Muscle layer of duodenum (tissue), 2 donors: ENCODE results near the gene GSTA5.
"Not testable (repeated sequence)": the region's sequence is repeated elsewhere in the genome, so short reads cannot be mapped to it uniquely, and the experiment has no call there.

Source experiments
- H3K27ac ChIP-seq: one replicate; pipeline ENCODE4 v1.7.0; 2013; ENCODE audit warnings: mild to moderate bottlenecking, low read length
- H3K27me3 ChIP-seq: one replicate; pipeline ENCODE4 v1.7.0; 2013; ENCODE audit warnings: low read depth, mild to moderate bottlenecking, control low read depth, low read length
- H3K36me3 ChIP-seq, 2 donors: one replicate each; pipeline ENCODE4 v1.7.0; 2013; ENCODE audit warnings: low read length in 2 of 2, control low read depth in 1 of 2, mild to moderate bottlenecking in 1 of 2; ENCODE audit not compliant: insufficient read depth in 2 of 2, control insufficient read depth in 1 of 2
- H3K4me1 ChIP-seq, 2 donors: one replicate each; pipeline ENCODE4 v1.7.0; 2013; ENCODE audit warnings: low read length in 2 of 2, mild to moderate bottlenecking in 2 of 2, control low read depth in 1 of 2, moderate library complexity in 1 of 2; ENCODE audit not compliant: insufficient read depth in 2 of 2, control insufficient read depth in 1 of 2
- H3K4me3 ChIP-seq, 2 donors: one replicate each; pipeline ENCODE4 v1.7.0; 2013; ENCODE audit warnings: low read length in 2 of 2, low read depth in 1 of 2, mild to moderate bottlenecking in 1 of 2
- H3K9me3 ChIP-seq, 2 donors: one replicate each; pipeline ENCODE4 v1.7.0; 2013; ENCODE audit warnings: low read length in 2 of 2, control low read depth in 1 of 2, mild to moderate bottlenecking in 1 of 2; ENCODE audit not compliant: control insufficient read depth in 1 of 2
- donor health status: healthy.

The GSTA5 gene

GRCh38 chr6:52870335-52871091 is 29.9 kb upstream of the GSTA5 start:
- H3K4me1 ChIP-seq, H3K9me3 ChIP-seq, H3K27me3 ChIP-seq, H3K36me3 ChIP-seq, H3K4me3 ChIP-seq, H3K27ac ChIP-seq: not testable (repeated sequence)

- not testable (repeated sequence) for H3K27ac ChIP-seq, H3K9me3 ChIP-seq, H3K4me3 ChIP-seq, H3K4me1 ChIP-seq, H3K27me3 ChIP-seq, H3K36me3 ChIP-seq
Observed at GRCh38 chr6:52868899-52869298, 28.3 kb upstream of the GSTA5 start.

GRCh38 chr6:52868240-52868639 is 27.6 kb upstream of the GSTA5 start:
- H3K4me1 ChIP-seq, result no peaks in the 10 kb centered on the region
- no peak overlapping the region for H3K4me3 ChIP-seq
- no peaks in the 10 kb centered on the region for H3K36me3 ChIP-seq
- no peaks in the 10 kb centered on the region for H3K27me3 ChIP-seq
- no peak overlapping the region for H3K27ac ChIP-seq
- no peaks in the 10 kb centered on the region for H3K9me3 ChIP-seq

GRCh38 chr6:52861151-52861550 is 20.5 kb upstream of the GSTA5 start:
- not testable (repeated sequence) for H3K36me3 ChIP-seq, H3K4me3 ChIP-seq, H3K9me3 ChIP-seq, H3K4me1 ChIP-seq, H3K27ac ChIP-seq, H3K27me3 ChIP-seq

- Histone ChIP-seq H3K27me3 (no peaks in the 10 kb centered on the region), H3K9me3 (no peaks in the 10 kb centered on the region), H3K27ac (no peak overlapping the region)
Observed at GRCh38 chr6:52858416-52858815, 17.8 kb upstream of the GSTA5 start.

GRCh38 chr6:52856137-52856536 is 15.5 kb upstream of the GSTA5 start:
- not testable (repeated sequence) for H3K27ac ChIP-seq, H3K36me3 ChIP-seq, H3K4me1 ChIP-seq, H3K4me3 ChIP-seq, H3K9me3 ChIP-seq, H3K27me3 ChIP-seq

More at GRCh38 chr6:52858416-52858815, 17.8 kb upstream of the GSTA5 start:
- Histone ChIP-seq H3K4me3 (no peak overlapping the region), H3K4me1 (no peaks in the 10 kb centered on the region), H3K36me3 (no peaks in the 10 kb centered on the region)

- Histone ChIP-seq H3K9me3 (peaks cover 0 to 8% of the 10 kb centered on the region in 2 donors), H3K4me3 (no peak overlapping the region), H3K36me3 (no peaks in the 10 kb centered on the region), H3K27ac (no peak overlapping the region), H3K4me1 (no peaks in the 10 kb centered on the region), H3K27me3 (no peaks in the 10 kb centered on the region)
Observed at GRCh38 chr6:52849137-52849536, 8.5 kb upstream of the GSTA5 start.

- no peaks in the 10 kb centered on the region for H3K36me3 ChIP-seq
Observed at GRCh38 chr6:52846002-52846401, 5.4 kb upstream of the GSTA5 start.

GRCh38 chr6:52843605-52844004 is 3.0 kb upstream of the GSTA5 start:
- Histone ChIP-seq H3K36me3 (no peaks in the 10 kb centered on the region), H3K27me3 (no peaks in the 10 kb centered on the region), H3K4me1 (peaks cover 0 to 3% of the 10 kb centered on the region in 2 donors), H3K4me3 (no peak overlapping the region), H3K9me3 (peaks cover 0 to 3% of the 10 kb centered on the region in 2 donors), H3K27ac (no peak overlapping the region)

More at GRCh38 chr6:52846002-52846401, 5.4 kb upstream of the GSTA5 start:
- Histone ChIP-seq H3K9me3 (peaks cover 0 to 8% of the 10 kb centered on the region in 2 donors), H3K27ac (no peak overlapping the region), H3K27me3 (no peaks in the 10 kb centered on the region), H3K4me3 (no peak overlapping the region), H3K4me1 (no peaks in the 10 kb centered on the region)

- no peaks in the 10 kb centered on the region for H3K9me3 ChIP-seq
- H3K27me3 ChIP-seq, result no peaks in the 10 kb centered on the region
- H3K4me3 ChIP-seq, result no peak overlapping the region
- H3K27ac ChIP-seq, result no peak overlapping the region
- H3K4me1 ChIP-seq, result peaks cover 0 to 3% of the 10 kb centered on the region in 2 donors
- H3K36me3 ChIP-seq, result no peaks in the 10 kb centered on the region
Observed at GRCh38 chr6:52839124-52840055, 1.2 kb downstream of the GSTA5 start.

GRCh38 chr6:52834481-52834880 is 6.1 kb downstream of the GSTA5 start:
- no peak overlapping the region for H3K27ac ChIP-seq
- no peak overlapping the region for H3K4me3 ChIP-seq
- H3K4me1 ChIP-seq, result peaks cover 0 to 3% of the 10 kb centered on the region in 2 donors
- H3K27me3 ChIP-seq, result no peaks in the 10 kb centered on the region
- no peaks in the 10 kb centered on the region for H3K9me3 ChIP-seq
- no peaks in the 10 kb centered on the region for H3K36me3 ChIP-seq
